Measurements from ENCODE around the gene ADA. TPM values are rescaled to one million over a fixed set of nuclear protein-coding genes. Genes with fewer than 3 reads are reported as not detected.

ADA gene
- total RNA-seq, 4 donors from 2014 or later, result 2.2 to 5.1 (median 3.0) TPM

DNA sequence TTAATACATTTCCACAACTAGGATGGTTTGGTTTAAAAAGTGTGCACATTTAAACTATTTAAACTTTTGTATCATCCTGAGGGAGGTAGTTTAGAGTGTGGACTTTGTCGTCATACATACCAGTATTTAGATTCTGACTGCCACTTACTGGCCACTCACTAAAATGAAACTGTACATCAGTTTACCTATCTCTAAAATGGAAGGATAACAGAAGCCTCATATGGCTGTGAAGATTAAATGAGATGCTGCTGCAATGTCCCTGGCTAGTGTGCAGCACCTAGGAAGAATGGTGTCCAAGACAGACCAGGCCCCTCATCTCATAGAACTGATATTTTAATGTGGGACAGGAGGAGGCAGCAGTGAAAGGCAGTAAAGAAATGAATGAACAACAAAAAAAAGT, 81.1 kb downstream of the ADA start:
- no peak for ATAC-seq
- H3K27ac ChIP-seq, result no peak overlapping the region
- DNase-seq, result no peak
- in situ Hi-C loops (cut with MboI; ENCODE audit: low sequenced_read_pairs in 4 of 4), result no loop called here
- H3K4me3 ChIP-seq, result no peak overlapping the region
- no peaks in the 10 kb centered on the region for H3K9me3 ChIP-seq
- peaks cover 25 to 38% of the 10 kb centered on the region in 2 donors for H3K4me1 ChIP-seq
- no peaks in the 10 kb centered on the region for H3K27me3 ChIP-seq
- TF ChIP-seq CTCF (IDR thresholded peaks at IDR 0.05 in 4 of 5, conservative IDR thresholded peaks at IDR 0.05 in 1 of 5) (no peak), POLR2A (IDR thresholded peaks at IDR 0.05) (no peak)
- no peaks in the 10 kb centered on the region for H3K36me3 ChIP-seq
- intact Hi-C loops (cut with DNase I; ENCODE audit: low total_unique reads), result no loop called here

Other genes starting within 250 kb of the ADA start
- gene TTPAL, start 175.8 kb downstream of the ADA start, total RNA-seq, result 1 to 10 TPM; 3.5 to 5.0 (median 4.7) TPM
- gene SERINC3, start 129.6 kb downstream of the ADA start, total RNA-seq, result 100 to 1,000 TPM in 3 of 4 donors, 10 to 100 TPM in 1; 93.3 to 174 (median 139) TPM
- gene PKIG, start 69.1 kb downstream of the ADA start, total RNA-seq, result 100 to 1,000 TPM in 2 of 4 donors, 10 to 100 TPM in 2; 72.9 to 153 (median 100) TPM
- 10 to 100 TPM; 16.4 to 65.3 (median 45.7) TPM for gene CCN5, start 63.7 kb upstream of the ADA start, total RNA-seq
- under 1 TPM in 1 of 4 donors, not detected in 3; 0.20 TPM for gene KCNK15, start 94.2 kb upstream of the ADA start, total RNA-seq
- under 1 TPM in 2 of 4 donors, not detected in 2; 0.13 to 0.41 TPM for gene RIMS4, start 158.8 kb upstream of the ADA start, total RNA-seq
- 10 to 100 TPM; 73.2 to 77.9 (median 75.2) TPM for gene YWHAB, start 234.0 kb upstream of the ADA start, total RNA-seq